Left colon (tissue), 2 donors: ENCODE data around the gene ACSF3. TPM values are rescaled to one million over a fixed set of nuclear protein-coding genes. Genes with fewer than 3 reads are reported as not detected.

Experiments
- ATAC-seq: fragments of 200-7000 bp; cut with Tn5 transposase; one replicate; pipeline ENCODE4 v1.9.1; 2020; ENCODE audit warnings: mild to moderate bottlenecking, moderate library complexity
- DNase-seq, 2 donors: peaks; one replicate each; pipeline ENCODE4 v3.0.0-alpha.2; 2020
- intact Hi-C, 2 donors: fragments of 100-400 bp; cut with DNase I in 1 of 2; cut with micrococcal nuclease in 1 of 2; formaldehyde crosslinking; loops; one replicate each; pipeline versions ENCODE4 v1.11.2 to v1.14.0; 2022; cut with DNase I, micrococcal nuclease
- total RNA-seq, 2 donors: library from RNA; stranded (reverse); fragmentation: NEBNext Ultra II Directional; extraction: Animal tissue kit (Norgen Biotek cat#: 25700); gene quantifications; one replicate each; pipeline ENCODE4 v1.2.1, GENCODE V29; 2021
- donor health status: DM: no; HTN: no; CAD: no.
- donor health status: DM: yes; HTN: yes; CAD: no.

ACSF3 gene
- total RNA-seq, 2 donors from 2014 or later, result 55.6 to 62.9 TPM

DNA sequence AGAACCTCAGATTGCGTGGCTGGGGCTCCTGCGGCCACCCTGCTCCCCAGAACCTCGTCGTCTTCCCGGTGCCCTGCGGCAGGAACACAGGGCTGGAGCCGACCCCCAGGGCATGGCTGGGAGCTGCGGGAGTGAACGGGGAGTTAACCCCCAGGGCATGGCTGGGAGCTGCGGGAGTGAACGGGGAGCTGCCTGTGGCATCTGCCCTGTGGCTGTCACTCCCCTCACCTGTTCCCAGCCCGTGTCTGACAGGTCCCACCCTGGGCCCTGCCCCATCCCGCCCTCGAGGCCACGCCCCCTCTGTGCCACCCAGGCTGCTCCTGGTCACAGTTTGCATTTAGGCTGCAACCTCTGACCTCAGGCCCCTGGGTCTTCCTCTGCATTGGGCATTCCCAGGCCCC, 39.4 kb upstream of the ACSF3 start:
- intact Hi-C loops, result no loop called here
- ATAC-seq, result peak; percentile 44
- peak; percentile 52 to 76 for DNase-seq

GRCh38 chr16:89054714-89055113, 38.9 kb upstream of the ACSF3 start:
- intact Hi-C loops, result no loop called here
- ATAC-seq, result no peak

GRCh38 chr16:89055313-89055712, 38.3 kb upstream of the ACSF3 start:
- intact Hi-C loops, result no loop called here
- no peak for ATAC-seq

More at GRCh38 chr16:89054714-89055113, 38.9 kb upstream of the ACSF3 start:
- DNase-seq, result no peak

GRCh38 chr16:89055894-89056555, 37.6 kb upstream of the ACSF3 start:
- ATAC-seq (no peak), DNase-seq (no peak)
- intact Hi-C loops, result no loop called here

More at GRCh38 chr16:89055313-89055712, 38.3 kb upstream of the ACSF3 start:
- no peak for DNase-seq

DNA sequence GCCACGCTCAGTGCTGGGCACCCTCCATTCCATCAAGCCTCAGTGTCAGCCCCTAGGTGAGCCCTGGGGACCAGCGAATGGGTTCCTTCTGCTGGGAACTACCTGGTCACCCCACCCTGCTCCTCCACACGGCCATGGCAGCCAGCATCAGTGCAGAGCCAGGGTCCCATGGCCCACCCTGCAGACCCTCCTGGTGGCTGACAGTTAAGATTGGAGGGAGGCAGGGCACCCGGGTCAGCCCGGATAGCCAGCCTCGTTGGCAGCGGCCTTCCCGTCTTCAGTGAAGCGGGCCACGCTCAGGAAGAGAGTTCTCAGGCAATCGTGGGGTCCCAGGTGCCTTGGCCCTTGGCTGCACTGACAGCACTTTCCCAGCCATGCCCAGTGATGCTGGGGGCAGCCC, 37.1 kb upstream of the ACSF3 start:
- ATAC-seq, result no peak
- intact Hi-C loops, result no loop called here
- no peak for DNase-seq

GRCh38 chr16:89057738-89058137, 35.9 kb upstream of the ACSF3 start:
- intact Hi-C loops, result no loop called here
- no peak for DNase-seq
- no peak for ATAC-seq

DNA sequence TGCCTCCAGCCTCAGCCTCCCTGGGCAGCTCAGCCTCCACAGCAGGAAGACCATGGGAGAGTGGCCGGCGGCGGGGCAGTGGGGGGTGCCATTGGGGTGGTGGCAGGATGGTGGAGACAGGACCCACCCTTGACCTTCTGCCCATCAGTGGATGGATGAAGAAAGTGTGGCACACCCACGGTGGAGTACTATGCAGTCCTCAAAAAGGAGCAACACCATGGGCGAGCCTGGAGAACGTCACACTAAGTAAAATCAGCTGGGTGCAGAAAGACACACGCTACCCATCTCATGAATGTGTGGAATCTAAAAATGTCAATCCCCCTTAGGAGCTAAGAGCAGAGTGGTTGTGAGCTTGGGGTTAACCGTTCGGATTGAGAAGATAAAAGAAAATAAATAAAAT, 34.8 kb upstream of the ACSF3 start:
- ATAC-seq (no peak), DNase-seq (no peak)
- intact Hi-C loops, result no loop called here

- ATAC-seq, result no peak
- DNase-seq, result no peak
- intact Hi-C loops, result no loop called here
Measured at GRCh38 chr16:89060207-89060794, 33.4 kb upstream of the ACSF3 start.

GRCh38 chr16:89061086-89061485, 32.6 kb upstream of the ACSF3 start:
- ATAC-seq, result no peak
- DNase-seq, result no peak
- intact Hi-C loops, result no loop called here

GRCh38 chr16:89061590-89062380, 31.9 kb upstream of the ACSF3 start:
- ATAC-seq (no peak), DNase-seq (no peak)
- intact Hi-C loops, result no loop called here

- intact Hi-C loops, result no loop called here
- no peak for DNase-seq
- ATAC-seq, result no peak
Measured at GRCh38 chr16:89062389-89063345, 31.0 kb upstream of the ACSF3 start.

- intact Hi-C loops, result no loop called here
- no peak for DNase-seq
- no peak for ATAC-seq
Measured at GRCh38 chr16:89063768-89064320, 29.8 kb upstream of the ACSF3 start.

GRCh38 chr16:89064606-89065457, 28.8 kb upstream of the ACSF3 start:
- ATAC-seq (no peak), DNase-seq (no peak)
- intact Hi-C loops, result no loop called here

- no peak for DNase-seq
- intact Hi-C loops, result no loop called here
- no peak for ATAC-seq
Measured at GRCh38 chr16:89065458-89065822, 28.2 kb upstream of the ACSF3 start.

GRCh38 chr16:89066721-89067120, 26.9 kb upstream of the ACSF3 start:
- intact Hi-C loops, result no loop called here
- DNase-seq (no peak), ATAC-seq (no peak)

GRCh38 chr16:89067677-89068443, 25.8 kb upstream of the ACSF3 start:
- peak; percentile 64 to 75 for DNase-seq

More at GRCh38 chr16:89067677-89068443, 25.8 kb upstream of the ACSF3 start:
- peak; percentile 65 for ATAC-seq
- intact Hi-C loops, result no loop called here
